ENCODE data around the gene SGSM2. TPM values are rescaled to one million over a fixed set of nuclear protein-coding genes. Genes with fewer than 3 reads are reported as not detected.
A peak's percentile ranks its signal among the peaks of the same experiment; 100 is the strongest.

SGSM2 gene
- total and polyA plus RNA-seq, 4 donors, result 24.9 to 173 (median 67.8) TPM

DNA sequence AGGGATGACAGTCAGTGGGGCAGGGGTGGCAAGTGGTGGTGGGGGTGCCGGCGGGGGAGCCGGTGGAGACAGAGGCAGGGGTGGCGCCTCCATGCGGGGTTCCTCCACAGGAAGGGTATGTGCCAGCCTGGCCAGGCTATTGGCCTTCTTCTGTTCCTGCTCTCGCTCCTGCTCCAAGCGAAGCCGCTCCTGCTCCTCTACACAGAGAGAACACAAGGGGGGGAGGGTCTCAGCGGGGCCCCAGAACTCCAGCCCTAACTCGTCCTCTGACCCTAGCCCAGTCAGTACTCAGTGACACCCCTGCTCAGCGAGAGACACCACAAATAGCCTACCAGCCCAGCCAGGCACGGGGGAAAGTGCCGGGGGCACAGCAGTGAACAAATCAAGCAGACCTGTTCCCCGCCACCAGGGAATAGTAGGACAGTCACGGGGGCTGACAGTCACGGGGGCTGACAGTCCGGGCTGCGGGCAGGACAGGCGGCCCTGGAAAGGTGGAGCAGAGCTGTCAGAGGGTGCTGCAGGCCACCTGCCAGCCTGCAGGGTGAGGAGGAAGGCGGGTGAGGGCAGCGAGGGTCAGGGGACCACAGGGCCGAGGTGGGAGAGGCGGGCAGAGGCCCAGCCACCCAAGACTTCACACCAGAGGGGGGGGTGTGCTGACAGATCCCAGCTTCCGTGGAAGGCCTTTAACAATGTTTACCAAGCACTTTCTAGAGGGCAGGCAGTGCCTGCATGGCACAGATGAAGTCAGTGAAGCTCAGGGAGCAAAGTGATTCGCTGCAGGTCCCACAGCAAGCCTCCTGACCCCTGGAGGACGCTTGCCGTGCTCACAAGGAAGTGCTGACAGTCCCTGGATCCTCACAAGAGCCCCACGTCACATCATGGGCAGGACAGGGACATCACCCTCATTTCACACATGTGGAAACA lies 58.2 kb downstream of the SGSM2 start:
- WGBS, 2 donors, result 64 to 72% methylated on average over 21 to 28 of the region's 28 CpGs
- ATAC-seq (ENCODE audit: low FRiP score), result no peak

GRCh38 chr17:2396192-2396567 lies 58.9 kb downstream of the SGSM2 start:
- intact Hi-C loops (cut with DNase I), result no loop called here
- Histone ChIP-seq H3K36me3 (ENCODE audit: control insufficient read depth in 1 of 2, insufficient read depth in 2 of 2, low read length in 1 of 2) (no peaks in the 10 kb centered on the region), H3K4me1 (ENCODE audit: control insufficient read depth in 1 of 2, insufficient read depth in 2 of 2, low read length in 2 of 2) (peaks cover 0 to 2% of the 10 kb centered on the region in 2 donors), H3K9me3 (ENCODE audit: control insufficient read depth, low read length) (no peaks in the 10 kb centered on the region), H3K27me3 (ENCODE audit: control insufficient read depth in 1 of 2, insufficient read depth in 2 of 2, low read length in 1 of 2) (no peaks in the 10 kb centered on the region), H3K4me3 (ENCODE audit: low read length in 2 of 2) (no peak overlapping the region), H3K27ac (ENCODE audit: low read depth in 1 of 2, low read length in 2 of 2) (peak overlapping the region; percentile 31 to 74)
- ATAC-seq (ENCODE audit: low FRiP score) (no peak), DNase-seq (no peak)
- 38 to 44% methylated on average over 7 of the region's 7 CpGs for WGBS, 2 donors

More for the DNA sequence above, 58.2 kb downstream of the SGSM2 start:
- Histone ChIP-seq H3K36me3 (ENCODE audit: control insufficient read depth in 1 of 2, insufficient read depth in 2 of 2, low read length in 1 of 2) (no peaks in the 10 kb centered on the region), H3K9me3 (ENCODE audit: control insufficient read depth, low read length) (no peaks in the 10 kb centered on the region), H3K27ac (ENCODE audit: low read depth in 1 of 2, low read length in 2 of 2) (peak overlapping the region; percentile 12 to 74), H3K27me3 (ENCODE audit: control insufficient read depth in 1 of 2, insufficient read depth in 2 of 2, low read length in 1 of 2) (no peaks in the 10 kb centered on the region), H3K4me1 (ENCODE audit: control insufficient read depth in 1 of 2, insufficient read depth in 2 of 2, low read length in 2 of 2) (peaks cover 0 to 2% of the 10 kb centered on the region in 2 donors), H3K4me3 (ENCODE audit: low read length in 2 of 2) (no peak overlapping the region)
- intact Hi-C loops (cut with DNase I), result no loop called here
- DNase-seq, result peak in 1 of 2 donors; percentile 63

DNA sequence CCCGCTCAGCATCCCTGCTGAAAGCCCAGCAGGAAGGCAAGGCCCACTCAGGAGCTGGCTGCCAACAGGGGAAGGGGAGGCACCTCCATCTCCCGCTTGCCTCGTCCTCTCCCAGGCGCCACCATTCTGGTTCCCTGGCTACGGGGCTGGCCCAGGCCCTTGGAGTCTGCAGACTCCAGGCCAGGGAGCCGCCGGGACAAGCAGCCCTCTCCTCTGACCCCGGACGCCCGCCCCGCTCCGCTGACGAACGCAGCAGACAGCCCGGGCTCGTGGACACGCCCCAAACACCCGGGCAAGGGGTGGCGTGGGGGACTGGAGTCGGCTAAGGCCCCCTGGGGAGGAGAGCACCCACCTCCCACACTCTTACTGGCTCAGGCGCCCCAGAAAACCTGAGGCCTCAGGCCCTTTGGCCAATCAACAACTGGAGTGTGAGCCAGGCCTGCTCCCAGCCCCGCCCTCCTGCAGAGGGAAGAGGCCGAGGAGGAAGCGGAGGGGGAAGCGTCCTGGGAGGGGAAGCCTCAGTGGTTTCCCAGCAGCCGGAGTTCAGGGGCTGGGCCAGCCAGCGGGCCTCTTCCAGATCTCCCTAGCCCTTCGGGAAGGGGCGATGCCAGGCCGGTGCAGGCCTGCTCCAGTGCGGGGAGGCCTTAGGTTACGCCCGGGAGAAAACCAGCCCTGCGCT lies 59.4 kb downstream of the SGSM2 start:
- H3K27ac ChIP-seq (ENCODE audit: low read depth in 1 of 2, low read length in 2 of 2), result peak overlapping the region; percentile 50 to 74
- ATAC-seq (ENCODE audit: low FRiP score), result peak; percentile 34
- no peaks in the 10 kb centered on the region for H3K9me3 ChIP-seq (ENCODE audit: control insufficient read depth, low read length)
- WGBS, 2 donors, result 0 to 2% methylated on average over 33 to 34 of the region's 34 CpGs
- H3K27me3 ChIP-seq (ENCODE audit: control insufficient read depth in 1 of 2, insufficient read depth in 2 of 2, low read length in 1 of 2), result no peaks in the 10 kb centered on the region
- H3K36me3 ChIP-seq (ENCODE audit: control insufficient read depth in 1 of 2, insufficient read depth in 2 of 2, low read length in 1 of 2), result no peaks in the 10 kb centered on the region
- H3K4me1 ChIP-seq (ENCODE audit: control insufficient read depth in 1 of 2, insufficient read depth in 2 of 2, low read length in 2 of 2), result peaks cover 0 to 2% of the 10 kb centered on the region in 2 donors
- no peak overlapping the region for H3K4me3 ChIP-seq (ENCODE audit: low read length in 2 of 2)
- DNase-seq, result peak; percentile 97 to 98
- intact Hi-C loops (cut with DNase I), result no loop called here

GRCh38 chr17:2397247-2398171 lies 60.2 kb downstream of the SGSM2 start:
- no peaks in the 10 kb centered on the region for H3K36me3 ChIP-seq (ENCODE audit: control insufficient read depth in 1 of 2, insufficient read depth in 2 of 2, low read length in 1 of 2)
- no peaks in the 10 kb centered on the region for H3K9me3 ChIP-seq (ENCODE audit: control insufficient read depth, low read length)
- peak overlapping the region; percentile 50 to 74 for H3K27ac ChIP-seq (ENCODE audit: low read depth in 1 of 2, low read length in 2 of 2)
- no peaks in the 10 kb centered on the region for H3K27me3 ChIP-seq (ENCODE audit: control insufficient read depth in 1 of 2, insufficient read depth in 2 of 2, low read length in 1 of 2)
- ATAC-seq (ENCODE audit: low FRiP score) (no peak), DNase-seq (peak in 1 of 2 donors; percentile 50)
- no peak overlapping the region for H3K4me3 ChIP-seq (ENCODE audit: low read length in 2 of 2)
- intact Hi-C loops (cut with DNase I), result no loop called here
- peaks cover 0 to 2% of the 10 kb centered on the region in 2 donors for H3K4me1 ChIP-seq (ENCODE audit: control insufficient read depth in 1 of 2, insufficient read depth in 2 of 2, low read length in 2 of 2)
- 70 to 72% methylated on average over 12 of the region's 12 CpGs for WGBS, 2 donors

DNA sequence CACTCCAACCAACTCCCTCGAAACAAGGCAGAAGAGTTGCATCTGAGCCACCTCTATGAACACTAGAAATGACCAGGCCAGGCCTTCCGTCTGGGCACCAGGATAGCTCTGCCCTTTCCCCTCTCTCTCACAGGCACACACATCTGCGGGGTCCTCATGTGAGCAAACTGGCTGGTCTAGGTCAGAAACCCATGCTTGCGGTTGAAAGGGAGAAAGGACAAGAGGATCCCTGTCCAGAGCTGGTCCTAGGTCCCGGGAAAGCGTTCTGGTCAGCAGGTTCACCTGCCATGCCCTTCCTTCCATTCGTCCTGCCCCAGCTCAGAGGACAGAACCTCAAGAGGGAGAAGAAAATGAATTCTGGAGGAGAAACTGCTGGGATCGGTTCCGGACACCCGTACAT lies 60.9 kb downstream of the SGSM2 start:
- Histone ChIP-seq H3K9me3 (ENCODE audit: control insufficient read depth, low read length) (no peaks in the 10 kb centered on the region), H3K27ac (ENCODE audit: low read depth in 1 of 2, low read length in 2 of 2) (peak overlapping the region; percentile 18 to 46), H3K4me1 (ENCODE audit: control insufficient read depth in 1 of 2, insufficient read depth in 2 of 2, low read length in 2 of 2) (peaks cover 0 to 2% of the 10 kb centered on the region in 2 donors), H3K27me3 (ENCODE audit: control insufficient read depth in 1 of 2, insufficient read depth in 2 of 2, low read length in 1 of 2) (no peaks in the 10 kb centered on the region), H3K4me3 (ENCODE audit: low read length in 2 of 2) (no peak overlapping the region), H3K36me3 (ENCODE audit: control insufficient read depth in 1 of 2, insufficient read depth in 2 of 2, low read length in 1 of 2) (no peaks in the 10 kb centered on the region)
- WGBS, 2 donors, result 77 to 81% methylated on average over 10 of the region's 10 CpGs
- ATAC-seq (ENCODE audit: low FRiP score) (no peak), DNase-seq (peak in 1 of 2 donors; percentile 36)
- intact Hi-C loops (cut with DNase I), result no loop called here

- 14 to 18% methylated on average over 40 to 55 of the region's 55 CpGs for whole genome bisulfite sequencing, 2 donors
- intact Hi-C loops (cut with DNase I), result no loop called here
- H3K9me3 ChIP-seq (ENCODE audit: control insufficient read depth, low read length), result no peaks in the 10 kb centered on the region
- H3K27ac ChIP-seq (ENCODE audit: low read depth in 1 of 2, low read length in 2 of 2), result peak overlapping the region; percentile 69 to 97
- peak overlapping the region; percentile 42 to 44 for H3K4me3 ChIP-seq (ENCODE audit: low read length in 2 of 2)
- H3K4me1 ChIP-seq (ENCODE audit: control insufficient read depth in 1 of 2, insufficient read depth in 2 of 2, low read length in 2 of 2), result peaks cover 0 to 2% of the 10 kb centered on the region in 2 donors
- DNase-seq (peak; percentile 74 to 87), ATAC-seq (ENCODE audit: low FRiP score) (no peak)
- no peaks in the 10 kb centered on the region for H3K27me3 ChIP-seq (ENCODE audit: control insufficient read depth in 1 of 2, insufficient read depth in 2 of 2, low read length in 1 of 2)
- H3K36me3 ChIP-seq (ENCODE audit: control insufficient read depth in 1 of 2, insufficient read depth in 2 of 2, low read length in 1 of 2), result no peaks in the 10 kb centered on the region
These were observed 61.6 kb downstream of the SGSM2 start for GRCh38 chr17:2398655-2399571.

DNA sequence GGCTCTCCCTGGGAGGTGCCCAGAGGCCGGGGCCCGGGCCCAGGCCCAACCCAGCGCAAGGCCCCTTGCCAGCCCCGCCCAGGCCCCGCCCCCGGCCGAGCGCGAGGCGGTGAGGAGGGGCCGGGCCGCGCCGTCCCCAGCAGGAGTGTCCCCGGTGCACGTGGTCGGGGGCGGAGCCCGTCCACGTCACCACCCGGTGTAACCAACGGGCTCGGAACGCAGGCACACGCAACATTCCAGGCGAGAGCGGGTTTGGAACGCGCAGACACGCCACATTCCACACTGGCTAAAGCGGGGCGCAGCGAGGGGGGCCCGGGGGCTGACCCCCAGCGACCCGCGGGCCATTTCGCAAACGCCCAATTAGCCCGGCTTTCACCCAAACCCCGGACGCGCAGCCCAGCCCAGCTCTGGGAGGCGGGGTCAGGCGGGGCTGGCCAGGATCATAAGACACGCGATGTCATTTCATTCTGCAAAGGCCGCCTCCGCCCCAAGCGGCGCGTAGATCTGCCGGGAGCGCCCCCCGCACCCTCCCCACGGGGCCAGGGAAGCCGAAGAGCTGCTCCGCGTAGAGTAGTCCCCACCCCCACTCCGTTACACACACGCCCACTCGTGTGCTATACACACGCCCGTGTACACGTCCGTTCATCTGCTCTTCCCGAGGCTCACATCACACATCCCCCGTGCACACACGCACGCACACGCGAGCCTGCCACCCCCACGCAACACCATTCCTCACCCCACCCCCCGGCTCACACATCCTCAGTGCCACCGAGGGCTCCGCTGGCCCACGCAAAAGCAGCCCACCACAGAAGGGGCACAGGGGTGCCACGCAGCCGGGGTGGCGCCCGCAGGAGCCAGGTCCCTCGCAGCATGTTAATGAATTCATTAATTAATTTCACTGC lies 62.5 kb downstream of the SGSM2 start:
- Histone ChIP-seq H3K27ac (ENCODE audit: low read depth in 1 of 2, low read length in 2 of 2) (peak overlapping the region; percentile 69 to 97), H3K27me3 (ENCODE audit: control insufficient read depth in 1 of 2, insufficient read depth in 2 of 2, low read length in 1 of 2) (no peaks in the 10 kb centered on the region), H3K4me1 (ENCODE audit: control insufficient read depth in 1 of 2, insufficient read depth in 2 of 2, low read length in 2 of 2) (peaks cover 0 to 2% of the 10 kb centered on the region in 2 donors), H3K9me3 (ENCODE audit: control insufficient read depth, low read length) (no peaks in the 10 kb centered on the region), H3K4me3 (ENCODE audit: low read length in 2 of 2) (peak overlapping the region; percentile 65 to 75), H3K36me3 (ENCODE audit: control insufficient read depth in 1 of 2, insufficient read depth in 2 of 2, low read length in 1 of 2) (no peaks in the 10 kb centered on the region)
- peak; percentile 97 to 98 for DNase-seq
- intact Hi-C loops (cut with DNase I), result no loop called here
- 1% methylated on average over 65 to 82 of the region's 82 CpGs for WGBS, 2 donors
- peak; percentile 85 for ATAC-seq (ENCODE audit: low FRiP score)

Measured in aorta (tissue), 5 donors.